ENCODE measurements around the gene NINL.
"Not testable (repeated sequence)": the region's sequence is repeated elsewhere in the genome, so short reads cannot be mapped to it uniquely, and the experiment has no call there.

NINL gene

GRCh38 chr20:25604611-25605010 lies 19.3 kb upstream of the NINL start:
- ATAC-seq (ENCODE audit: low read depth): no peak
- no peak for DNase-seq (ENCODE audit: low spot score)
- no peaks in the 10 kb centered on the region for H3K27me3 ChIP-seq (ENCODE audit: insufficient read depth, poor library complexity, severe bottlenecking)

DNA sequence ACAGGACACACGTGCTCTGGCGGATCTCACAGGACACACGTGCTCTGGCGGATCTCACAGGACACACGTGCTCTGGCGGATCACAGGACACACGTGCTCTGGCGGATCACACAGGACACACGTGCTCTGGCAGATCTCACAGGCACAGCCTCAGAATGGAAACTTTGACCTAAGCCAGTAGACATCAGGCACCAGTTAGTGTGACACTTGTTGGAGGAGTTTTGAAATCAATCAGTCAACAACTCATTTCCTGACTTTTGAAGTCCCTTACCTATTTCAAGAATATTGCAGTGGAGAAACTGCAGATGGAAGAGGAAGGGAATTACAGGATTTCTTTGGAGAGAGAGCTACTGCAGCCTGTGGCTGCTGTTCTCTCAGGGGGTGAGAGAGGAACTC lies 17.6 kb upstream of the NINL start:
- not testable (repeated sequence) for H3K27ac ChIP-seq (ENCODE audit: poor library complexity, severe bottlenecking); H3K4me3 ChIP-seq (ENCODE audit: severe bottlenecking); DNase-seq (ENCODE audit: low spot score); H3K9me3 ChIP-seq (ENCODE audit: severe bottlenecking); ATAC-seq (ENCODE audit: low read depth); H3K4me1 ChIP-seq (ENCODE audit: insufficient read depth, poor library complexity, severe bottlenecking); H3K36me3 ChIP-seq (ENCODE audit: low read depth); H3K27me3 ChIP-seq (ENCODE audit: insufficient read depth, poor library complexity, severe bottlenecking)

More at GRCh38 chr20:25604611-25605010, 19.3 kb upstream of the NINL start:
- TF ChIP-seq CTCF (IDR thresholded peaks at IDR 0.05; ENCODE audit: poor library complexity, severe bottlenecking): no peak
- Histone ChIP-seq H3K9me3 (ENCODE audit: severe bottlenecking) (no peaks in the 10 kb centered on the region), H3K4me3 (ENCODE audit: severe bottlenecking) (no peak overlapping the region), H3K36me3 (ENCODE audit: low read depth) (no peaks in the 10 kb centered on the region), H3K4me1 (ENCODE audit: insufficient read depth, poor library complexity, severe bottlenecking) (no peaks in the 10 kb centered on the region), H3K27ac (ENCODE audit: poor library complexity, severe bottlenecking) (no peak overlapping the region)

DNA sequence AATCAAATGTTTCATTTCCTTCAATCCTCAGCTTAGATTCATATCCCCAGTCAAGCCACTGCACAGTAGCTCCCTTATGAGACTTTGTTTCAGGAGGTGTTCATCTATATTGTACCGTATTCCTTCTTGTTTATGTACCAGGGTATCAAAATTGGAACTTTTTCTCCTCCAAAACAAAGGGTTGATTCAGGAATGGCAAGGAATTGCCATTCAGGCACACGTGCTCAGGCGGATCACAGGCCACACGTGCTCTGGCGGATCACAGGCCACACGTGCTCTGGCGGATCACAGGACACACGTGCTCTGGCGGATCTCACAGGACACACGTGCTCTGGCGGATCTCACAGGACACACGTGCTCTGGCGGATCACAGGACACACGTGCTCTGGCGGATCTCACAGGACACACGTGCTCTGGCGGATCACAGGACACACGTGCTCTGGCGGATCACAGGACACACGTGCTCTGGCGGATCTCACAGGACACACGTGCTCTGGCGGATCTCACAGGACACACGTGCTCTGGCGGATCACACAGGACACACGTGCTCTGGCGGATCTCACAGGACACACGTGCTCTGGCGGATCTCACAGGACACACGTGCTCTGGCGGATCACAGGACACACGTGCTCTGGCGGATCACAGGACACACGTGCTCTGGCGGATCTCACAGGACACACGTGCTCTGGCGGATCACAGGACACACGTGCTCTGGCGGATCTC lies 17.0 kb upstream of the NINL start:
- H3K4me1 ChIP-seq (ENCODE audit: insufficient read depth, poor library complexity, severe bottlenecking); DNase-seq (ENCODE audit: low spot score); ATAC-seq (ENCODE audit: low read depth); H3K36me3 ChIP-seq (ENCODE audit: low read depth); H3K9me3 ChIP-seq (ENCODE audit: severe bottlenecking); H3K4me3 ChIP-seq (ENCODE audit: severe bottlenecking); H3K27ac ChIP-seq (ENCODE audit: poor library complexity, severe bottlenecking); H3K27me3 ChIP-seq (ENCODE audit: insufficient read depth, poor library complexity, severe bottlenecking): not testable (repeated sequence)

DNA sequence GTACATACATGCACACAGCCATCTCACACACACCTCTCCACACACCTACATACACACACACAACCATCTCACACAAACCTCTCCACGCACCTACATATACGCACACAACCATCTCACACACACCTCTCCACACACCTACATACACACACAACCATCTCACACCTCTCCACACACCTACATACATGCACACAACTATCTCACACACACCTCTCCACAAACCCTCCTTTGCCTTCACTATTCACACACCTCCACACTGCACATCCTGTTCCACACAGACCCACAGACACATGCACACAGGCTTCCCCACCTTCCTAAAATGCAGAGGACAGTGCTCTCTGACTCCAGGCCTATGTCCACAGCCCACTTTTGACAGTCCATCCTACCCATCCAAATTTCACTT lies 16.3 kb upstream of the NINL start:
- Histone ChIP-seq H3K9me3 (ENCODE audit: severe bottlenecking) (no peaks in the 10 kb centered on the region), H3K4me3 (ENCODE audit: severe bottlenecking) (no peak overlapping the region), H3K27ac (ENCODE audit: poor library complexity, severe bottlenecking) (no peak overlapping the region), H3K27me3 (ENCODE audit: insufficient read depth, poor library complexity, severe bottlenecking) (no peaks in the 10 kb centered on the region), H3K36me3 (ENCODE audit: low read depth) (no peaks in the 10 kb centered on the region), H3K4me1 (ENCODE audit: insufficient read depth, poor library complexity, severe bottlenecking) (no peaks in the 10 kb centered on the region)
- DNase-seq (ENCODE audit: low spot score) (no peak), ATAC-seq (ENCODE audit: low read depth) (no peak)
- no peak for TF ChIP-seq CTCF (IDR thresholded peaks at IDR 0.05; ENCODE audit: poor library complexity, severe bottlenecking)

DNA sequence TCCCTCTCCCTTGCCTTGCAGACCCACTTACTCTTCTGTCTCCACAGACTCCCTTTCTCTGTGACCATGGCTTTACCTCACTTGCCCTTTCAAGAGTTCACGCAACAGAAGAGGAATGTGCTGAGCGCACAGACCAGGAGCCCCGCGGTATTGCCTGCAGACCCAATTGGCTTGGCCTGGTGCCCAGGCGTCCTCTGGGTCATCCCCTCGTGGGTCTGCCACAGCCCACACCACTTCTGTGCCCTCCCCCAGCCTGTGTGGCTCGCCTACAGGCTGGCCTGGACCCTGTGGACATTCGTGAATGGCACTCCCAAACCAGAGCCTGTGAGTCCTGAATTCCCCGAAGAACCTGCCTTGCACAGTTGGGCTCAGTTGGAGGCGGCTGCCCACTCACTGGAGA lies 15.3 kb upstream of the NINL start:
- no peak for TF ChIP-seq CTCF (IDR thresholded peaks at IDR 0.05; ENCODE audit: poor library complexity, severe bottlenecking)
- H3K27ac ChIP-seq (ENCODE audit: poor library complexity, severe bottlenecking): no peak overlapping the region
- no peaks in the 10 kb centered on the region for H3K27me3 ChIP-seq (ENCODE audit: insufficient read depth, poor library complexity, severe bottlenecking)
- no peak for ATAC-seq (ENCODE audit: low read depth)
- H3K4me1 ChIP-seq (ENCODE audit: insufficient read depth, poor library complexity, severe bottlenecking): no peaks in the 10 kb centered on the region
- DNase-seq (ENCODE audit: low spot score): no peak
- H3K4me3 ChIP-seq (ENCODE audit: severe bottlenecking): no peak overlapping the region
- no peaks in the 10 kb centered on the region for H3K36me3 ChIP-seq (ENCODE audit: low read depth)
- no peaks in the 10 kb centered on the region for H3K9me3 ChIP-seq (ENCODE audit: severe bottlenecking)

- TF ChIP-seq CTCF (IDR thresholded peaks at IDR 0.05; ENCODE audit: poor library complexity, severe bottlenecking): no peak
Measured at GRCh38 chr20:25592135-25592852, 7.0 kb upstream of the NINL start.

GRCh38 chr20:25590778-25591177 lies 5.4 kb upstream of the NINL start:
- H3K4me3 ChIP-seq (ENCODE audit: severe bottlenecking); H3K27ac ChIP-seq (ENCODE audit: poor library complexity, severe bottlenecking); DNase-seq (ENCODE audit: low spot score); H3K9me3 ChIP-seq (ENCODE audit: severe bottlenecking); ATAC-seq (ENCODE audit: low read depth); H3K27me3 ChIP-seq (ENCODE audit: insufficient read depth, poor library complexity, severe bottlenecking); H3K36me3 ChIP-seq (ENCODE audit: low read depth); H3K4me1 ChIP-seq (ENCODE audit: insufficient read depth, poor library complexity, severe bottlenecking): not testable (repeated sequence)

More at GRCh38 chr20:25592135-25592852, 7.0 kb upstream of the NINL start:
- DNase-seq (ENCODE audit: low spot score) (no peak), ATAC-seq (ENCODE audit: low read depth) (no peak)
- H3K27ac ChIP-seq (ENCODE audit: poor library complexity, severe bottlenecking): no peak overlapping the region
- no peaks in the 10 kb centered on the region for H3K4me1 ChIP-seq (ENCODE audit: insufficient read depth, poor library complexity, severe bottlenecking)
- H3K9me3 ChIP-seq (ENCODE audit: severe bottlenecking): no peaks in the 10 kb centered on the region
- no peaks in the 10 kb centered on the region for H3K27me3 ChIP-seq (ENCODE audit: insufficient read depth, poor library complexity, severe bottlenecking)
- H3K36me3 ChIP-seq (ENCODE audit: low read depth): no peaks in the 10 kb centered on the region
- H3K4me3 ChIP-seq (ENCODE audit: severe bottlenecking): no peak overlapping the region

Measured in RWPE2 (cell line).